ENCODE measurements around the gene ELAVL3. TPM values are rescaled to one million over a fixed set of nuclear protein-coding genes. Genes with fewer than 3 reads are reported as not detected.

The ELAVL3 gene
- total RNA-seq, 1 experiment from 2014 or later = 1.4 TPM

GRCh38 chr19:11505504-11506100, 24.8 kb upstream of the ELAVL3 start, which contains the start of gene ZNF653 (continued):
- TF ChIP-seq PREB (CRISPR knock-in tag; IDR thresholded peaks at IDR 0.05; ENCODE audit: borderline replicate concordance) = no peak
- peak; percentile 46; the same call in 1 of the 2 replicates for TF ChIP-seq GABPB1 (CRISPR knock-in tag; IDR thresholded peaks at IDR 0.05)
- no peak for TF ChIP-seq IRF2 (CRISPR knock-in tag; IDR thresholded peaks at IDR 0.05; ENCODE audit: borderline replicate concordance, low read depth)
- no peak for TF ChIP-seq NFE2L1 (CRISPR knock-in tag; IDR thresholded peaks at IDR 0.05)
- no peak for TF ChIP-seq FOXJ3 (CRISPR knock-in tag; IDR thresholded peaks at IDR 0.05; ENCODE audit: borderline replicate concordance)
- TF ChIP-seq NR1H2 (CRISPR knock-in tag; IDR thresholded peaks at IDR 0.05) = no peak
- no peak for TF ChIP-seq ZNF121 (CRISPR knock-in tag; IDR thresholded peaks at IDR 0.05)
- no peak for TF ChIP-seq ZNF138 (CRISPR knock-in tag; conservative IDR thresholded peaks at IDR 0.05)
- no peak; the same call in 1 of the 2 replicates for TF ChIP-seq HMGXB4 (CRISPR knock-in tag; IDR thresholded peaks at IDR 0.05)
- TF ChIP-seq ZNF396 (CRISPR knock-in tag; IDR thresholded peaks at IDR 0.05; ENCODE audit: borderline replicate concordance) = no peak
- no peak for TF ChIP-seq TEAD4 (CRISPR knock-in tag; IDR thresholded peaks at IDR 0.05)
- peak; percentile 64 for TF ChIP-seq FOXP1 (CRISPR knock-in tag; IDR thresholded peaks at IDR 0.05; ENCODE audit: borderline replicate concordance)
- TF ChIP-seq SP1 (CRISPR knock-in tag; conservative IDR thresholded peaks at IDR 0.05) = peak; percentile 8; the same call in 1 of the 2 replicates
- no peak for TF ChIP-seq ELF4 (CRISPR knock-in tag; IDR thresholded peaks at IDR 0.05; ENCODE audit: low read depth)
- TF ChIP-seq AR (CRISPR knock-in tag; IDR thresholded peaks at IDR 0.05) = no peak
- TF ChIP-seq SMAD3 (CRISPR knock-in tag; IDR thresholded peaks at IDR 0.05; ENCODE audit: borderline replicate concordance) = peak; percentile 59; the same call in 1 of the 2 replicates
- TF ChIP-seq ZBTB21 (CRISPR knock-in tag; IDR thresholded peaks at IDR 0.05; ENCODE audit: borderline replicate concordance) = 0 out of 2 replicates have a peak, but pooled peaks have one; percentile 28
- TF ChIP-seq ZNF425 (CRISPR knock-in tag; conservative IDR thresholded peaks at IDR 0.05) = no peak
- no peak for TF ChIP-seq ZNF423 (CRISPR knock-in tag; IDR thresholded peaks at IDR 0.05)
- TF ChIP-seq ESRRA (CRISPR knock-in tag; IDR thresholded peaks at IDR 0.05; ENCODE audit: borderline replicate concordance) = peak; percentile 76; the same call in 1 of the 2 replicates
- TF ChIP-seq CREB1 (CRISPR knock-in tag; IDR thresholded peaks at IDR 0.05) = no peak
- TF ChIP-seq MXD4 (CRISPR knock-in tag; IDR thresholded peaks at IDR 0.05; ENCODE audit: borderline replicate concordance) = no peak
- TF ChIP-seq RELA (CRISPR knock-in tag; IDR thresholded peaks at IDR 0.05; ENCODE audit: borderline replicate concordance) = no peak
- no peak for TF ChIP-seq ZNF232 (CRISPR knock-in tag; IDR thresholded peaks at IDR 0.05)
- no peak for TF ChIP-seq ATF6 (CRISPR knock-in tag; IDR thresholded peaks at IDR 0.05)
- no peak for TF ChIP-seq ARID4B (CRISPR knock-in tag; IDR thresholded peaks at IDR 0.05; ENCODE audit: borderline replicate concordance)

Measured in WTC11 (cell line).